OCI-LY3 (cell line): ENCODE measurements around the gene PLD1.

Source experiments
- CTCF ChIP-seq: fragments of 200-600, 300-600 bp; sonication (generic); IDR thresholded peaks from 2 replicates; pipeline ENCODE4 v1.5.1; 2014; ENCODE audit warnings: antibody characterized with exemption, low read length, low read depth
- EZH2phosphoT487 ChIP-seq: fragments of 200-600 bp; shearing (Covaris generic); IDR thresholded peaks from 2 replicates; pipeline ENCODE4 v1.6.1; 2018; ENCODE audit warnings: antibody characterized with exemption, mixed run types, low read depth

- no peak for TF ChIP-seq EZH2phosphoT487
- no peak for TF ChIP-seq CTCF
These were observed 11.6 kb upstream of the PLD1 start for GRCh38 chr3:171821778-171822358.
